ENCODE results near the gene TSPAN18.

GRCh38 chr11:44766972-44767278, 40.2 kb downstream of the TSPAN18 start:
- TF ChIP-seq CTCF (IDR thresholded peaks at IDR 0.05; ENCODE audit: low read depth, low read length) (no peak), EZH2phosphoT487 (IDR thresholded peaks at IDR 0.05; ENCODE audit: low read depth) (no peak)

All from OCI-LY3 (cell line).